HEK293 (cell line): ENCODE data around the gene KCNA4.
A peak's percentile ranks its signal among the peaks of the same experiment; 100 is the strongest.
"Not testable (repeated sequence)": the region's sequence is repeated elsewhere in the genome, so short reads cannot be mapped to it uniquely, and the experiment has no call there.

Experiments used
- CTCF ChIA-PET: fragments of 350-600 bp; formaldehyde crosslinking; extraction: SDS; loops from one replicate; lab custom pipeline; 2021; ENCODE audit warnings: antibody characterized with exemption; lab: Yijun Ruan, JAX
- POLR2A ChIA-PET: fragments of 300-600 bp; formaldehyde crosslinking; extraction: SDS; loops from one replicate; lab custom pipeline; 2020; ENCODE audit warnings: antibody characterized with exemption, inconsistent platforms; lab: Yijun Ruan, JAX
- H3K27ac ChIP-seq: fragments of 200-500 bp; sonication (Bioruptor generic); 2 replicates; pipeline ENCODE4 v1.5.1; 2014; ENCODE audit warnings: low read depth, low read length, control low read depth, inconsistent platforms; ENCODE audit errors: extremely low read depth
- H3K36me3 ChIP-seq, 2 experiments: fragments of 200-500 bp in 1 of 2; sonication (Bioruptor generic) in 1 of 2; 1 replicate in 1 of 2; 2 replicates in 1 of 2; pipeline ENCODE4 v1.5.1; 2014 to 2017; ENCODE audit warnings: inconsistent platforms in 2 of 2, low read length in 2 of 2; ENCODE audit not compliant: control insufficient read depth in 2 of 2, insufficient read depth in 1 of 2
- H3K4me1 ChIP-seq: fragments of 200-500 bp; sonication (Bioruptor generic); 2 replicates; pipeline ENCODE4 v1.5.1; 2014; ENCODE audit warnings: mild to moderate bottlenecking, low read length, inconsistent platforms; ENCODE audit not compliant: control insufficient read depth, insufficient read depth
- H3K4me3 ChIP-seq: 2 replicates; pipeline ENCODE4 v1.5.1; 2011; ENCODE audit warnings: low read depth, mild to moderate bottlenecking, control low read depth, low read length, moderate library complexity
- H3K9me3 ChIP-seq: fragments of 200-500 bp; sonication (Bioruptor generic); 2 replicates; pipeline ENCODE4 v1.5.1; 2014; ENCODE audit warnings: low read depth, low read length, inconsistent platforms; ENCODE audit not compliant: control insufficient read depth, insufficient read depth
- KLF10 ChIP-seq: fragments of 450-650 bp; IDR thresholded peaks from 2 replicates; pipeline ENCODE4 v1.5.1; 2018; ENCODE audit warnings: missing biosample characterization, mild to moderate bottlenecking, missing genetic modification characterization
- KLF8 ChIP-seq: fragments of 450-650 bp; formaldehyde crosslinking; IDR thresholded peaks from 2 replicates; pipeline ENCODE4 v1.5.1; 2016; ENCODE audit warnings: missing biosample characterization, missing genetic modification characterization
- MYNN ChIP-seq: fragments of 450-650 bp; formaldehyde crosslinking; IDR thresholded peaks from 2 replicates; pipeline ENCODE4 v1.5.1; 2016; ENCODE audit warnings: missing biosample characterization, missing genetic modification characterization, borderline replicate concordance
- OVOL3 ChIP-seq: fragments of 450-650 bp; formaldehyde crosslinking; IDR thresholded peaks from 2 replicates; pipeline ENCODE4 v1.5.1; 2016; ENCODE audit warnings: missing biosample characterization, missing genetic modification characterization
- TCF7L2 ChIP-seq: IDR thresholded peaks from 2 replicates; pipeline ENCODE4 v1.6.1; 2011; ENCODE audit warnings: low read depth, mild to moderate bottlenecking, inconsistent platforms, low read length, moderate library complexity, borderline replicate concordance
- ZNF214 ChIP-seq: fragments of 450-650 bp; formaldehyde crosslinking; IDR thresholded peaks from 2 replicates; pipeline ENCODE4 v1.5.1; 2017; ENCODE audit warnings: missing biosample characterization, mild to moderate bottlenecking, missing genetic modification characterization, borderline replicate concordance
- ZNF354C ChIP-seq: fragments of 450-650 bp; formaldehyde crosslinking; IDR thresholded peaks from 2 replicates; pipeline ENCODE4 v1.5.1; 2016; ENCODE audit warnings: missing biosample characterization, missing genetic modification characterization, low read depth, borderline replicate concordance
- ZNF660 ChIP-seq: fragments of 450-650 bp; IDR thresholded peaks from 2 replicates; pipeline ENCODE4 v1.5.1; 2018; ENCODE audit warnings: missing biosample characterization, mild to moderate bottlenecking, missing genetic modification characterization
- ZNF707 ChIP-seq: fragments of 450-650 bp; formaldehyde crosslinking; IDR thresholded peaks from 2 replicates; pipeline ENCODE4 v1.5.1; 2016; ENCODE audit warnings: missing biosample characterization, missing genetic modification characterization
- ZNF747 ChIP-seq: fragments of 450-650 bp; formaldehyde crosslinking; IDR thresholded peaks from 2 replicates; pipeline ENCODE4 v1.5.1; 2016; ENCODE audit warnings: missing biosample characterization, missing genetic modification characterization
- TF ChIP-seq, protein P1 (sequence below): fragments of 450-650 bp; formaldehyde crosslinking; IDR thresholded peaks from 2 replicates; pipeline ENCODE4 v1.5.1; 2016; ENCODE audit warnings: missing biosample characterization, missing genetic modification characterization
- TF ChIP-seq, protein P2 (sequence below): fragments of 450-650 bp; formaldehyde crosslinking; IDR thresholded peaks from 2 replicates; pipeline ENCODE4 v1.5.1; 2017; ENCODE audit warnings: missing biosample characterization, missing genetic modification characterization
- TF ChIP-seq, protein P3 (sequence below): fragments of 450-650 bp; formaldehyde crosslinking; IDR thresholded peaks from 2 replicates; pipeline ENCODE4 v1.5.1; 2017; ENCODE audit warnings: missing biosample characterization, missing genetic modification characterization
- TF ChIP-seq, protein P4 (sequence below): fragments of 450-650 bp; formaldehyde crosslinking; IDR thresholded peaks from 2 replicates; pipeline ENCODE4 v1.5.1; 2017; ENCODE audit warnings: missing biosample characterization, missing genetic modification characterization
- TF ChIP-seq, protein P5 (sequence below): fragments of 450-650 bp; IDR thresholded peaks from 2 replicates; pipeline ENCODE4 v1.5.1; 2018; ENCODE audit warnings: missing biosample characterization, mild to moderate bottlenecking, missing genetic modification characterization

KCNA4 gene

DNA sequence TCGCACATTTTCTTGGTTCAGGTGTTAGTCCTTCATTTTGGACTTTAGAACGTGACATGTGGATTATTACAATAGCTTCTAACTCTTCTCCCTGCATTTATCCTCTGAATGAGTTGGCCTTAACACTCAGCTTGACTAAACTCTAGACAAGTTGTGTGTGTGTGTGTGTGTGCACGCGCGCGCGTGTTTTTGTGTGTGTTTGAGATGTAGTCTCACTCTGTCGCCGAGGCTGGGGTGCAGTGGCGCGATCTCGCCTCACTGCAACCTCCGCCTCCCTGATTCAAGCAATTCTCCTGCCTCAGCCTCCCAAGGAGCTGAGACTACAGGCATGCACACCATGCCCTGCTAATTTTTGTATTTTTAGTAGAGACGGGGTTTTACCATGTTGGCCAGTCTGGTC, 24.3 kb upstream of the KCNA4 start (continued):
- TF ChIP-seq, protein P1, sequence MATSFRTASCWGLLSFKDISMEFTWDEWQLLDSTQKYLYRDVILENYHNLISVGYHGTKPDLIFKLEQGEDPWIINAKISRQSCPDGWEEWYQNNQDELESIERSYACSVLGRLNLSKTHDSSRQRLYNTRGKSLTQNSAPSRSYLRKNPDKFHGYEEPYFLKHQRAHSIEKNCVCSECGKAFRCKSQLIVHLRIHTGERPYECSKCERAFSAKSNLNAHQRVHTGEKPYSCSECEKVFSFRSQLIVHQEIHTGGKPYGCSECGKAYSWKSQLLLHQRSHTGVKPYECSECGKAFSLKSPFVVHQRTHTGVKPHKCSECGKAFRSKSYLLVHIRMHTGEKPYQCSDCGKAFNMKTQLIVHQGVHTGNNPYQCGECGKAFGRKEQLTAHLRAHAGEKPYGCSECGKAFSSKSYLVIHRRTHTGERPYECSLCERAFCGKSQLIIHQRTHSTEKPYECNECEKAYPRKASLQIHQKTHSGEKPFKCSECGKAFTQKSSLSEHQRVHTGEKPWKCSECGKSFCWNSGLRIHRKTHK = no peak

DNA sequence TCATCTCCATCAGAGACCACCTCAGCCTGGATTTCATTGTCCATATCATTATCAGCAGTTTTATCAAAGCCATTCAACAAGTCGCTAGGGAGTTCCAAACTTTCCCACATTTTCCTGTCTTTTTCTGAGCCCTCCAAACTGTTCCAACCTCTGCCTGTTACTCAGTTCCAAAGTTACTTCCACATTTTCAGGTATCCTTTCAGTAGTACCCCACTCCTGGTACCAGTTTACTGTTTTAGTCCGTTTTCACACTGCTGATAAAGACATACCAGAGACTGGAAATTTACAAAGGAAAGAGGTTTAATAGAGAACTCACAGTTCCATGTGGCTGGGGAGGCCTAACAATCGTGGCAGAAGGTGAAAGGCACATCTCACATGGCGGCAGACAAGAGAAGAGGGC, 17.9 kb upstream of the KCNA4 start:
- H3K27ac ChIP-seq, H3K36me3 ChIP-seq, H3K9me3 ChIP-seq, H3K4me1 ChIP-seq, H3K4me3 ChIP-seq, POLR2A ChIA-PET, CTCF ChIA-PET: not testable (repeated sequence)
- TF ChIP-seq ZNF707 (tag by site-specific recombination) = peak; percentile 67; the same call in 1 of the 2 replicates

DNA sequence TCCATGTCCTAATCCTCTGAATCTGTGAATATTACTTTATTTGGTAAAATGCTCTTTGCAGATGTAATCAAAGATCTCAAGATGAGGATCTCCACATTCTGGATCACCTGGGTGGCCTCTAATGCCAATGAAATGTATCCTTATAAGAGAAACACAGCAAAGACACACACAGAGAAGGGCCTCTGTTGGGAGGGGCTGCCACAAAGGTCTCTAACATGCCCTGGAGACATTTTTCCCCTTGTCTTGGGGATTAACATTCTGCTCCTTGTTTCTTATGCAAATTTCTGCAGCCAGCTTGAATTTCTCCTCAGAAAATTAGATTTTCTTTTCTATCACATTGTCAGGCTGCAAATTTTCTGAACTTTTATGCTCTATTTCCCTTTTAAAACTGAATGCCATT, 17.3 kb upstream of the KCNA4 start:
- H3K27ac ChIP-seq, POLR2A ChIA-PET, H3K4me3 ChIP-seq, H3K36me3 ChIP-seq, H3K9me3 ChIP-seq, CTCF ChIA-PET, H3K4me1 ChIP-seq: not testable (repeated sequence)

DNA sequence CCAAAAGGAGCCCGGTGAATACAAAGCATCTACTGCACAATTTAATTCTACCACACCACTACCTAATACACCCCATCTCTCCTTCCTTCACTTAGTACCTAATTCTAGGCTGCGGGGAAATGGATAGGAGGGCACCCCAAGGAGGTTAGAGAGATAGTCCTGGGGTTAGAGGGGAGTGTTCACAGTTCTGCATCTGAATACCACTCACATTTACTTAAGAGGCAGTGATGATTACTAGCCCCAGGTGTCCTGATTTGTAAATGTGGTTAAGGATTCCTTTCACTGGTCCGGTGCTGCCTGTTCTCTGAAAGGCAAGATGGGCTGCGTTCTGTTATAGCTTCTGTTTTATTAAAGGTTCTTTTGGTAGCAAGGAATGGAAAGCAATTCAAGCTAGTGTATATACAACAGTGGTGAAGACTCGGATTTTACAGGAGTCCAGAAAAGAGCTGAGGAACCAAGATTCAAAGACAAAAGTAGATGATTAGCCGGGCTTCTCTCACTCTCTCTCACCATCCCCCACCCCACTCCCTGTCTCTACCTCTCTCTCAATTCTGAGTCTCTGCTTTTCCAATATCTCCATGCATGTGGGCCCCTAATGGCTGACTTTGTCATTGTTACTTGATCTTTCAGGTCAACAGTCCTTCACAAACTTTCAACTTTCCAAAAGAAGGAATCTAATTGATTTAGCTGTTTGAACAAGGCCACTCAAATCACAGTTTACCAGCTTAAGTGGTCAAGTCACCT, 8.7 kb upstream of the KCNA4 start:
- ChIA-PET CTCF (interaction anchor here (0.7 kb wide), 1 partner anchor 21 kb away, joined by 3 read pairs; no protein-coding TSS in a partner anchor), POLR2A (no interaction called here)
- Histone ChIP-seq H3K36me3 (no peaks in the 10 kb centered on the region), H3K9me3 (no peaks in the 10 kb centered on the region), H3K4me1 (no peaks in the 10 kb centered on the region), H3K4me3 (no peak overlapping the region), H3K27ac (no peak overlapping the region)
- no peak for TF ChIP-seq ZNF747
- TF ChIP-seq ZNF214 = no peak
- TF ChIP-seq, protein P2, sequence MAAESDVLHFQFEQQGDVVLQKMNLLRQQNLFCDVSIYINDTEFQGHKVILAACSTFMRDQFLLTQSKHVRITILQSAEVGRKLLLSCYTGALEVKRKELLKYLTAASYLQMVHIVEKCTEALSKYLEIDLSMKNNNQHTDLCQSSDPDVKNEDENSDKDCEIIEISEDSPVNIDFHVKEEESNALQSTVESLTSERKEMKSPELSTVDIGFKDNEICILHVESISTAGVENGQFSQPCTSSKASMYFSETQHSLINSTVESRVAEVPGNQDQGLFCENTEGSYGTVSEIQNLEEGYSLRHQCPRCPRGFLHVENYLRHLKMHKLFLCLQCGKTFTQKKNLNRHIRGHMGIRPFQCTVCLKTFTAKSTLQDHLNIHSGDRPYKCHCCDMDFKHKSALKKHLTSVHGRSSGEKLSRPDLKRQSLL = no peak
- TF ChIP-seq, protein P3, sequence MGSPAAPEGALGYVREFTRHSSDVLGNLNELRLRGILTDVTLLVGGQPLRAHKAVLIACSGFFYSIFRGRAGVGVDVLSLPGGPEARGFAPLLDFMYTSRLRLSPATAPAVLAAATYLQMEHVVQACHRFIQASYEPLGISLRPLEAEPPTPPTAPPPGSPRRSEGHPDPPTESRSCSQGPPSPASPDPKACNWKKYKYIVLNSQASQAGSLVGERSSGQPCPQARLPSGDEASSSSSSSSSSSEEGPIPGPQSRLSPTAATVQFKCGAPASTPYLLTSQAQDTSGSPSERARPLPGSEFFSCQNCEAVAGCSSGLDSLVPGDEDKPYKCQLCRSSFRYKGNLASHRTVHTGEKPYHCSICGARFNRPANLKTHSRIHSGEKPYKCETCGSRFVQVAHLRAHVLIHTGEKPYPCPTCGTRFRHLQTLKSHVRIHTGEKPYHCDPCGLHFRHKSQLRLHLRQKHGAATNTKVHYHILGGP (tag by site-specific recombination) = no peak
- TF ChIP-seq, protein P4, sequence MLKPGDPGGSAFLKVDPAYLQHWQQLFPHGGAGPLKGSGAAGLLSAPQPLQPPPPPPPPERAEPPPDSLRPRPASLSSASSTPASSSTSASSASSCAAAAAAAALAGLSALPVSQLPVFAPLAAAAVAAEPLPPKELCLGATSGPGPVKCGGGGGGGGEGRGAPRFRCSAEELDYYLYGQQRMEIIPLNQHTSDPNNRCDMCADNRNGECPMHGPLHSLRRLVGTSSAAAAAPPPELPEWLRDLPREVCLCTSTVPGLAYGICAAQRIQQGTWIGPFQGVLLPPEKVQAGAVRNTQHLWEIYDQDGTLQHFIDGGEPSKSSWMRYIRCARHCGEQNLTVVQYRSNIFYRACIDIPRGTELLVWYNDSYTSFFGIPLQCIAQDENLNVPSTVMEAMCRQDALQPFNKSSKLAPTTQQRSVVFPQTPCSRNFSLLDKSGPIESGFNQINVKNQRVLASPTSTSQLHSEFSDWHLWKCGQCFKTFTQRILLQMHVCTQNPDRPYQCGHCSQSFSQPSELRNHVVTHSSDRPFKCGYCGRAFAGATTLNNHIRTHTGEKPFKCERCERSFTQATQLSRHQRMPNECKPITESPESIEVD = no peak
- no peak for TF ChIP-seq ZNF660 (tag by site-specific recombination)
- TF ChIP-seq MYNN (tag by site-specific recombination) = no peak
- TF ChIP-seq, protein P5, sequence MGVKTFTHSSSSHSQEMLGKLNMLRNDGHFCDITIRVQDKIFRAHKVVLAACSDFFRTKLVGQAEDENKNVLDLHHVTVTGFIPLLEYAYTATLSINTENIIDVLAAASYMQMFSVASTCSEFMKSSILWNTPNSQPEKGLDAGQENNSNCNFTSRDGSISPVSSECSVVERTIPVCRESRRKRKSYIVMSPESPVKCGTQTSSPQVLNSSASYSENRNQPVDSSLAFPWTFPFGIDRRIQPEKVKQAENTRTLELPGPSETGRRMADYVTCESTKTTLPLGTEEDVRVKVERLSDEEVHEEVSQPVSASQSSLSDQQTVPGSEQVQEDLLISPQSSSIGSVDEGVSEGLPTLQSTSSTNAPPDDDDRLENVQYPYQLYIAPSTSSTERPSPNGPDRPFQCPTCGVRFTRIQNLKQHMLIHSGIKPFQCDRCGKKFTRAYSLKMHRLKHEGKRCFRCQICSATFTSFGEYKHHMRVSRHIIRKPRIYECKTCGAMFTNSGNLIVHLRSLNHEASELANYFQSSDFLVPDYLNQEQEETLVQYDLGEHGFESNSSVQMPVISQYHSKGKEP (tag by site-specific recombination) = no peak
- no peak for TF ChIP-seq ZNF354C (tag by site-specific recombination)
- no peak for TF ChIP-seq KLF8
- TF ChIP-seq OVOL3 = no peak
- no peak for TF ChIP-seq KLF10 (tag by site-specific recombination)
- no peak for TF ChIP-seq TCF7L2
- no peak for TF ChIP-seq ZNF707 (tag by site-specific recombination)
